Endothelial cell of umbilical vein (primary cell): ENCODE data around the gene TACC3. TPM values are rescaled to one million over a fixed set of nuclear protein-coding genes. Genes with fewer than 3 reads are reported as not detected.

ENCODE experiments used
- BruUV-seq: library from RNA; stranded (reverse); fragments of 400-500 nt; replicated peaks from 2 replicates; lab custom pipeline; 2021; lab: Mats Ljungman, UMichigan
- CTCF ChIA-PET: fragments of 300-600, 350-600 bp; sonication (Branson Sonifier 250); formaldehyde crosslinking; loops from one replicate; lab custom pipeline; 2021; ENCODE audit warnings: antibody characterized with exemption, inconsistent platforms; lab: Charles Lee
- POLR2A ChIA-PET: fragments of 300-600, 350-600 bp; sonication (Branson Sonifier 250); formaldehyde crosslinking; loops from one replicate; lab custom pipeline; 2021; ENCODE audit warnings: antibody characterized with exemption, inconsistent platforms; lab: Charles Lee
- DNase-seq: peaks from one replicate; pipeline ENCODE4 v3.0.0-alpha.2; 2011; ENCODE audit warnings: low read depth, low spot score
- FAIRE-seq: peaks from 2 replicates; lab custom pipeline; 2011; peaks lifted over from hg19 to GRCh38; lab: Jason Lieb, UNC
- H2AFZ ChIP-seq: 2 replicates; pipeline ENCODE4 v1.6.0; 2012; ENCODE audit warnings: low read depth, low read length, control low read depth, inconsistent platforms
- H3K27ac ChIP-seq: 2 replicates; pipeline ENCODE4 v1.5.1; 2011; ENCODE audit warnings: low read depth, mild to moderate bottlenecking, control low read depth, low read length, moderate library complexity; ENCODE audit not compliant: insufficient read depth
- H3K27me3 ChIP-seq, 2 experiments: 2 replicates each; pipeline versions ENCODE4 v1.6.0 to v1.6.1; 2011; ENCODE audit warnings: low read length in 2 of 2, mixed read lengths in 1 of 2; ENCODE audit not compliant: control insufficient read depth in 2 of 2, insufficient read depth in 2 of 2
- H3K36me3 ChIP-seq, 2 experiments: 2 replicates in 1 of 2; 3 replicates in 1 of 2; pipeline ENCODE4 v1.5.1; 2011; ENCODE audit warnings: low read length in 2 of 2, mild to moderate bottlenecking in 1 of 2, moderate library complexity in 1 of 2; ENCODE audit not compliant: control insufficient read depth in 2 of 2, insufficient read depth in 2 of 2; ENCODE audit errors: extremely low read depth in 1 of 2
- H3K4me1 ChIP-seq: 3 replicates; pipeline ENCODE4 v1.5.1; 2011; ENCODE audit warnings: mild to moderate bottlenecking, low read length; ENCODE audit not compliant: control insufficient read depth, insufficient read depth; ENCODE audit errors: extremely low read depth
- H3K4me2 ChIP-seq: 2 replicates; pipeline ENCODE4 v1.6.1; 2011; ENCODE audit warnings: low read length, control low read depth, mixed read lengths; ENCODE audit not compliant: insufficient read depth
- H3K4me3 ChIP-seq, 3 experiments: fragments of 200-600 bp in 1 of 3; sonication (generic), shearing (Covaris generic) in 1 of 3; replicated peaks in 1 of 3; 2 replicates each; pipeline ENCODE4 v1.5.1; 2011 to 2016; ENCODE audit warnings: control low read depth in 3 of 3, low read length in 3 of 3, mild to moderate bottlenecking in 2 of 3, inconsistent platforms in 1 of 3, low read depth in 1 of 3, moderate library complexity in 1 of 3; ENCODE audit not compliant: insufficient read depth in 1 of 3
- H3K79me2 ChIP-seq: 2 replicates; pipeline ENCODE4 v1.6.0; 2012; ENCODE audit warnings: low read length, inconsistent platforms; ENCODE audit not compliant: control insufficient read depth, insufficient read depth
- H3K9ac ChIP-seq: replicated peaks from 2 replicates; pipeline ENCODE3; 2011; ENCODE audit warnings: low read length, control low read depth; ENCODE audit not compliant: insufficient read depth; ENCODE audit errors: extremely low read depth
- H3K9me1 ChIP-seq: replicated peaks from 3 replicates; pipeline ENCODE4 v1.6.0; 2011; ENCODE audit warnings: mild to moderate bottlenecking, low read length; ENCODE audit not compliant: control insufficient read depth, insufficient read depth; ENCODE audit errors: extremely low read depth
- H3K9me3 ChIP-seq: replicated peaks from 2 replicates; pipeline ENCODE4 v1.5.1; 2012; ENCODE audit warnings: low read length, inconsistent platforms; ENCODE audit not compliant: control insufficient read depth, insufficient read depth
- H4K20me1 ChIP-seq: replicated peaks from 2 replicates; pipeline ENCODE3; 2011; ENCODE audit warnings: mild to moderate bottlenecking, low read length; ENCODE audit not compliant: control insufficient read depth, insufficient read depth; ENCODE audit errors: extremely low read depth
- CTCF ChIP-seq, 2 donors: IDR thresholded peaks; 1 replicate in 1 of 2; 2 replicates in 1 of 2; pipeline ENCODE4 v1.5.1; 2011; ENCODE audit warnings: low read length in 2 of 2, mild to moderate bottlenecking in 2 of 2, moderate library complexity in 2 of 2, control low read depth in 1 of 2, inconsistent platforms in 1 of 2, low read depth in 1 of 2; ENCODE audit not compliant: insufficient read depth in 1 of 2; ENCODE audit errors: extremely low read depth in 1 of 2
- EZH2 ChIP-seq: IDR thresholded peaks from 2 replicates; pipeline ENCODE4 v1.6.1; 2012; ENCODE audit warnings: borderline replicate concordance, low read depth, mild to moderate bottlenecking, moderate library complexity, low read length, inconsistent platforms; ENCODE audit not compliant: severe bottlenecking
- FOS ChIP-seq: IDR thresholded peaks from 2 replicates; pipeline ENCODE4 v1.6.1; 2011; ENCODE audit warnings: mild to moderate bottlenecking, low read length, moderate library complexity, borderline replicate concordance; ENCODE audit not compliant: insufficient read depth
- GATA2 ChIP-seq: IDR thresholded peaks from 2 replicates; pipeline ENCODE4 v1.7.0; 2011; ENCODE audit warnings: low read depth, mild to moderate bottlenecking, moderate library complexity, mixed read lengths, low read length; ENCODE audit not compliant: insufficient read length, insufficient read depth
- JUN ChIP-seq: IDR thresholded peaks from 2 replicates; pipeline ENCODE4 v1.6.1; 2011; ENCODE audit warnings: borderline replicate concordance, low read depth; ENCODE audit not compliant: insufficient read length, insufficient read depth
- MAX ChIP-seq: IDR thresholded peaks from 2 replicates; pipeline ENCODE4 v1.6.1; 2011; ENCODE audit not compliant: insufficient read depth, insufficient read length
- MYC ChIP-seq: IDR thresholded peaks from one replicate; pipeline ENCODE4 v1.6.1; 2011; ENCODE audit warnings: mild to moderate bottlenecking, low read depth, low read length
- POLR2A ChIP-seq: IDR thresholded peaks from 2 replicates; pipeline ENCODE4 v1.6.1; 2012; ENCODE audit warnings: low read depth, mild to moderate bottlenecking, control low read depth, low read length
- POLR2AphosphoS5 ChIP-seq: IDR thresholded peaks from 2 replicates; pipeline ENCODE4 v1.6.1; 2012; ENCODE audit warnings: low read depth, mild to moderate bottlenecking, control low read depth, low read length, moderate library complexity; ENCODE audit not compliant: insufficient read depth
- dilution Hi-C: fragments of 300-500 bp; cut with MboI; formaldehyde crosslinking; loops from one replicate; pipeline ENCODE4 v1.15.0; 2019; ENCODE audit warnings: low sequenced_read_pairs; ENCODE audit not compliant: extremely low pct_ligation_motif_present
- intact Hi-C: fragments of 100-400 bp; cut with micrococcal nuclease; formaldehyde crosslinking; loops from one replicate; pipeline ENCODE4 v1.10.0; 2022
- polyA plus RNA-seq, 4 experiments: library from polyadenylated mRNA; depleted of rRNA in 3 of 4; stranded (reverse) in 3 of 4; unstranded in 1 of 4; fragments of >200 nt; gene quantifications; 2 replicates each; pipeline versions ENCODE4 v1.2.1 to v1.2.3, GENCODE V29; 2011 to 2012; ENCODE audit warnings: missing spikeins in 1 of 4
- total RNA-seq: library from RNA; stranded (reverse); gene quantifications from 2 replicates; pipeline ENCODE4 v1.2.3, GENCODE V29; 2021

Gene TACC3
- total and polyA plus RNA-seq, 2 donors (not counting 3 experiments of a cell fraction or from before 2014, with no cell fraction given): 54.5 to 135 TPM

DNA sequence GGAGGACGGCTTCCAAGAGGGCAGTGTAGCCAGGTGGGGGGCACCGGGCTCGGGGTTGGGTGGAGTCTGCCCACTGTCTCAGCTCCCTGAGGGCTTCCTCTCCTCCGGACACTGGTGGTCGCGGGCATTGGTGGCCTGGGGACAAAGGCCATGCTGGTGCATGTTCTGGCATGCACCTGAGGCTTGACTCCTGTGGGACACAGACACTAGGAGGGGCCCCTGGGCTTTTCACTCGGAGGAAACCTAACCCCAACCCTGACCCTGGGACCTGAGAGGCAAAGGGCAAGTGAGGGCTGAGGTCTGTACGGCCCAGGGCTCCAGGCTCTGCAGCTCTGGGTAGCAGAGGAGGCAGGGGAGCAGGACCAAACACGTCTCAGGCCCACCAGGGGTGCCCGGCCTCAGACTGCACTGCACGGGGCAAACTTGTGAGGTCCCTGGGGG, 49.5 kb downstream of the TACC3 start:
- Histone ChIP-seq H3K36me3 (no peaks in the 10 kb centered on the region), H3K4me1 (no peaks in the 10 kb centered on the region), H3K9me1 (no peaks in the 10 kb centered on the region), H3K9ac (no peak overlapping the region), H4K20me1 (no peaks in the 10 kb centered on the region), H3K4me2 (no peak overlapping the region), H2AFZ (no peak overlapping the region), H3K9me3 (no peaks in the 10 kb centered on the region), H3K27me3 (no peaks in the 10 kb centered on the region), H3K79me2 (no peaks in the 10 kb centered on the region), H3K4me3 (no peak overlapping the region), H3K27ac (no peak overlapping the region)
- no peak for FAIRE-seq
- dilution Hi-C loops: no loop called here
- TF ChIP-seq JUN (no peak), MAX (no peak), FOS (no peak), CTCF (IDR thresholded peaks at IDR 0.05; ENCODE audit: extremely low read depth in 1 of 2, insufficient read depth in 1 of 2, low read depth in 1 of 2, low read length in 2 of 2) (no peak), MYC (no peak), POLR2A (no peak), EZH2 (no peak), GATA2 (no peak), POLR2AphosphoS5 (no peak)
- no peak for DNase-seq
- no TSS peak for BruUV-seq
- intact Hi-C loops: no loop called here
- POLR2A ChIA-PET: no interaction called here
- CTCF ChIA-PET: no interaction called here
